Liver (tissue), 9 donors: ENCODE data around the gene DDX4. TPM values are rescaled to one million over a fixed set of nuclear protein-coding genes. Genes with fewer than 3 reads are reported as not detected.

Experiments used
- DNase-seq: peaks from one replicate; pipeline ENCODE4 v3.0.0-alpha.2; 2017; ENCODE audit warnings: low spot score
- H3K27ac ChIP-seq, 2 donors: one replicate each; pipeline ENCODE4 v1.7.0; 2013; ENCODE audit warnings: inconsistent platforms in 2 of 2, low read length in 2 of 2, control low read depth in 1 of 2, low read depth in 1 of 2, mild to moderate bottlenecking in 1 of 2
- H3K27me3 ChIP-seq, 4 donors: one replicate each; pipeline versions ENCODE4 v1.6.1 to v1.7.0; 2013; ENCODE audit warnings: low read length in 3 of 4, inconsistent platforms in 1 of 4, mild to moderate bottlenecking in 1 of 4, moderate library complexity in 1 of 4; ENCODE audit not compliant: control insufficient read depth in 4 of 4, insufficient read depth in 4 of 4
- H3K36me3 ChIP-seq, 4 donors: one replicate each; pipeline versions ENCODE4 v1.6.1 to v1.7.0; 2013; ENCODE audit warnings: low read length in 3 of 4, mild to moderate bottlenecking in 3 of 4, low read depth in 1 of 4, moderate library complexity in 1 of 4; ENCODE audit not compliant: control insufficient read depth in 4 of 4, insufficient read depth in 3 of 4
- H3K4me1 ChIP-seq, 4 donors: one replicate each; pipeline versions ENCODE4 v1.6.1 to v1.7.0; 2013; ENCODE audit warnings: low read length in 3 of 4, mild to moderate bottlenecking in 3 of 4, moderate library complexity in 1 of 4; ENCODE audit not compliant: control insufficient read depth in 4 of 4, insufficient read depth in 4 of 4
- H3K4me3 ChIP-seq, 3 donors: one replicate each; pipeline versions ENCODE4 v1.6.1 to v1.7.0; 2013; ENCODE audit warnings: low read length in 3 of 3, control low read depth in 1 of 3, low read depth in 1 of 3, mild to moderate bottlenecking in 1 of 3
- H3K9ac ChIP-seq, 2 donors: one replicate each; pipeline ENCODE4 v1.7.0; 2013; ENCODE audit warnings: low read length in 2 of 2, mild to moderate bottlenecking in 2 of 2, moderate library complexity in 2 of 2, control low read depth in 1 of 2, low read depth in 1 of 2
- H3K9me3 ChIP-seq, 4 donors: one replicate each; pipeline versions ENCODE4 v1.6.1 to v1.7.0; 2013; ENCODE audit warnings: low read length in 3 of 4; ENCODE audit not compliant: control insufficient read depth in 4 of 4
- ATF3 ChIP-seq: IDR thresholded peaks from 2 replicates; pipeline ENCODE4 v1.6.1; 2016; ENCODE audit warnings: antibody characterized with exemption
- CTCF ChIP-seq: fragments of 150-350 bp; IDR thresholded peaks from 2 replicates; pipeline ENCODE4 v1.5.1; 2017; ENCODE audit warnings: improper control_type of control experiment, low read depth, low read length; ENCODE audit not compliant: missing input control
- EGR1 ChIP-seq, 2 donors: IDR thresholded peaks; 2 replicates each; pipeline ENCODE4 v1.6.1; 2016 to 2018; ENCODE audit warnings: antibody characterized with exemption in 2 of 2, low read depth in 2 of 2
- FOXA1 ChIP-seq: IDR thresholded peaks from 2 replicates; pipeline ENCODE4 v1.6.1; 2016; ENCODE audit warnings: antibody characterized with exemption
- FOXA2 ChIP-seq: IDR thresholded peaks from 2 replicates; pipeline ENCODE4 v1.6.1; 2016; ENCODE audit warnings: antibody characterized with exemption
- GABPA ChIP-seq, 2 donors: IDR thresholded peaks in 1 of 2; conservative IDR thresholded peaks in 1 of 2; 2 replicates each; pipeline ENCODE4 v1.6.1; 2016; ENCODE audit warnings: antibody characterized with exemption in 2 of 2, mild to moderate bottlenecking in 1 of 2, moderate library complexity in 1 of 2
- HNF4A ChIP-seq, 2 donors: conservative IDR thresholded peaks; 2 replicates each; pipeline ENCODE4 v1.6.1; 2016; ENCODE audit warnings: antibody characterized with exemption in 2 of 2, mild to moderate bottlenecking in 2 of 2
- HNF4G ChIP-seq: IDR thresholded peaks from 2 replicates; pipeline ENCODE4 v1.6.1; 2016; ENCODE audit warnings: antibody characterized with exemption
- JUND ChIP-seq, 2 donors: IDR thresholded peaks; 2 replicates each; pipeline ENCODE4 v1.6.1; 2016; ENCODE audit warnings: antibody characterized with exemption in 2 of 2
- MAX ChIP-seq: IDR thresholded peaks from 2 replicates; pipeline ENCODE4 v1.6.1; 2016; ENCODE audit warnings: antibody characterized with exemption
- NR2F2 ChIP-seq: IDR thresholded peaks from 2 replicates; pipeline ENCODE4 v1.6.1; 2016; ENCODE audit warnings: antibody characterized with exemption
- REST ChIP-seq: IDR thresholded peaks from 2 replicates; pipeline ENCODE4 v1.6.1; 2016; ENCODE audit warnings: antibody characterized with exemption, mild to moderate bottlenecking
- RXRA ChIP-seq, 2 donors: IDR thresholded peaks; 2 replicates each; pipeline ENCODE4 v1.6.1; 2017 to 2018; ENCODE audit warnings: antibody characterized with exemption in 2 of 2, mild to moderate bottlenecking in 1 of 2
- SP1 ChIP-seq: IDR thresholded peaks from 2 replicates; pipeline ENCODE4 v1.6.1; 2018; ENCODE audit warnings: antibody characterized with exemption, mild to moderate bottlenecking
- TAF1 ChIP-seq: conservative IDR thresholded peaks from 2 replicates; pipeline ENCODE4 v1.6.1; 2016; ENCODE audit warnings: antibody characterized with exemption, mild to moderate bottlenecking
- YY1 ChIP-seq: IDR thresholded peaks from 2 replicates; pipeline ENCODE4 v1.6.1; 2016; ENCODE audit warnings: antibody characterized with exemption, mild to moderate bottlenecking
- ZBTB33 ChIP-seq: IDR thresholded peaks from 2 replicates; pipeline ENCODE4 v1.6.1; 2016; ENCODE audit warnings: antibody characterized with exemption
- WGBS: extraction: QIAGEN DNeasy Blood & Tissue Kit; methylation state at CpG from one replicate; pipeline ENCODE4 v1.1.7; 2013; 5-methylcytosine and 5-hydroxymethylcytosine counted together
- polyA plus RNA-seq, 2 donors: library from polyadenylated mRNA; stranded (reverse) in 1 of 2; unstranded in 1 of 2; fragments of 200-250 nt in 1 of 2; fragments of >200 nt in 1 of 2; fragmentation: Nextera tagmentation in 1 of 2; extraction: Ambion mirVana in 1 of 2; gene quantifications; one replicate each; pipeline versions ENCODE4 v1.2.1 to v1.2.3, GENCODE V29; 2013 to 2015
- total RNA-seq, 2 donors: library from RNA; depleted of rRNA; stranded (reverse); fragments of >200 nt; gene quantifications; one replicate each; pipeline ENCODE4 v1.2.3, GENCODE V29; 2014
- donor health status: healthy.
- donor health status: healthy.
- donor health status: healthy.
- donor health status: healthy.
- donor health status: healthy.

Gene DDX4
- total and polyA plus RNA-seq, 4 donors, result not detected

- no peak for TF ChIP-seq EGR1 (IDR thresholded peaks at IDR 0.05; ENCODE audit: low read depth in 2 of 2)
- no peak for TF ChIP-seq TAF1
- no peak for TF ChIP-seq SP1
- TF ChIP-seq NR2F2, result no peak
- no peak for TF ChIP-seq HNF4A (conservative IDR thresholded peaks at IDR 0.05)
- no peak for TF ChIP-seq CTCF
- no peak for TF ChIP-seq JUND (IDR thresholded peaks at IDR 0.05)
- no peak for TF ChIP-seq FOXA1
- no peak for TF ChIP-seq RXRA (IDR thresholded peaks at IDR 0.05)
- TF ChIP-seq FOXA2, result no peak
- no peak for TF ChIP-seq YY1
- TF ChIP-seq HNF4G, result no peak
- TF ChIP-seq GABPA (IDR thresholded peaks at IDR 0.05 in 1 of 2, conservative IDR thresholded peaks at IDR 0.05 in 1 of 2), result no peak
- no peak for TF ChIP-seq ATF3
- no peak for TF ChIP-seq MAX
- TF ChIP-seq REST, result no peak
- TF ChIP-seq ZBTB33, result no peak
- Histone ChIP-seq H3K27me3 (no peaks in the 10 kb centered on the region), H3K4me3 (no peak overlapping the region), H3K36me3 (no peaks in the 10 kb centered on the region), H3K9me3 (no peaks in the 10 kb centered on the region), H3K27ac (no peak overlapping the region), H3K4me1 (no peaks in the 10 kb centered on the region), H3K9ac (no peak overlapping the region)
- WGBS, result 90% methylated on average over 2 of the region's 2 CpGs
- DNase-seq, result no peak
These were observed 113.8 kb downstream of the DDX4 start for GRCh38 chr5:55851675-55851979.

- Histone ChIP-seq H3K4me3 (no peak overlapping the region), H3K27me3 (no peaks in the 10 kb centered on the region), H3K4me1 (no peaks in the 10 kb centered on the region), H3K9ac (no peak overlapping the region), H3K27ac (no peak overlapping the region), H3K9me3 (no peaks in the 10 kb centered on the region), H3K36me3 (no peaks in the 10 kb centered on the region)
- no peak for DNase-seq
- WGBS, result 80% methylated on average over 3 of the region's 3 CpGs
- no peak for TF ChIP-seq REST
- no peak for TF ChIP-seq EGR1 (IDR thresholded peaks at IDR 0.05; ENCODE audit: low read depth in 2 of 2)
- TF ChIP-seq GABPA (IDR thresholded peaks at IDR 0.05 in 1 of 2, conservative IDR thresholded peaks at IDR 0.05 in 1 of 2), result no peak
- TF ChIP-seq TAF1, result no peak
- no peak for TF ChIP-seq ZBTB33
- no peak for TF ChIP-seq NR2F2
- no peak for TF ChIP-seq MAX
- TF ChIP-seq ATF3, result no peak
- no peak for TF ChIP-seq YY1
- no peak for TF ChIP-seq SP1
- no peak for TF ChIP-seq HNF4A (conservative IDR thresholded peaks at IDR 0.05)
These were observed 114.6 kb downstream of the DDX4 start for GRCh38 chr5:55852503-55852902.
